HepG2 (cell line): Measurements from ENCODE around the gene PARN.
"Not testable (repeated sequence)": the region's sequence is repeated elsewhere in the genome, so short reads cannot be mapped to it uniquely, and the experiment has no call there.

Source experiments
- CTCF ChIP-seq: sonication (generic); formaldehyde crosslinking; IDR thresholded peaks from 2 replicates; pipeline ENCODE4 v1.5.0; 2020; ENCODE audit warnings: mild to moderate bottlenecking, missing genetic modification reagents, moderate library complexity
- HNRNPH1 ChIP-seq: fragments of 200-400 bp; formaldehyde crosslinking; optimal IDR thresholded peaks from 2 replicates; pipeline ENCODE3; 2017; ENCODE audit warnings: mild to moderate bottlenecking, low read depth, low read length
- KLF12 ChIP-seq: sonication (generic); formaldehyde crosslinking; IDR thresholded peaks from 2 replicates; pipeline ENCODE4 v1.4.0; 2020; ENCODE audit warnings: missing genetic modification reagents, borderline replicate concordance
- NBN ChIP-seq: fragments of 450-650 bp; conservative IDR thresholded peaks from 2 replicates; pipeline ENCODE4 v1.6.1; 2017
- TRAFD1 ChIP-seq: sonication (generic); formaldehyde crosslinking; IDR thresholded peaks from 2 replicates; pipeline ENCODE4 v1.5.1; 2020; ENCODE audit warnings: missing genetic modification reagents, mild to moderate bottlenecking, borderline replicate concordance
- ZBTB42 ChIP-seq: sonication (generic); formaldehyde crosslinking; IDR thresholded peaks from 2 replicates; pipeline ENCODE4 v1.5.0; 2020; ENCODE audit warnings: mild to moderate bottlenecking, missing genetic modification reagents

- TF ChIP-seq ZBTB42; KLF12 (CRISPR knock-in tag); HNRNPH1; TRAFD1; NBN: not testable (repeated sequence)
- TF ChIP-seq CTCF = peak; percentile 69
Measured at GRCh38 chr16:14574698-14575415, 55.2 kb downstream of the PARN start.
